Limb (tissue), 2 donors: Measurements from ENCODE around the gene DLX1.
"Not testable (repeated sequence)": the region's sequence is repeated elsewhere in the genome, so short reads cannot be mapped to it uniquely, and the experiment has no call there.

Experiments used
- DNase-seq, 2 donors: peaks; one replicate each; pipeline ENCODE4 v3.0.0-alpha.2; 2016; ENCODE audit errors: extremely low spot score in 2 of 2

Gene DLX1

GRCh38 chr2:172063446-172063845, 21.9 kb upstream of the DLX1 start:
- DNase-seq, result no peak

GRCh38 chr2:172065111-172065510, 20.2 kb upstream of the DLX1 start:
- DNase-seq, result no peak

GRCh38 chr2:172066394-172066886, 18.9 kb upstream of the DLX1 start:
- no peak for DNase-seq

DNA sequence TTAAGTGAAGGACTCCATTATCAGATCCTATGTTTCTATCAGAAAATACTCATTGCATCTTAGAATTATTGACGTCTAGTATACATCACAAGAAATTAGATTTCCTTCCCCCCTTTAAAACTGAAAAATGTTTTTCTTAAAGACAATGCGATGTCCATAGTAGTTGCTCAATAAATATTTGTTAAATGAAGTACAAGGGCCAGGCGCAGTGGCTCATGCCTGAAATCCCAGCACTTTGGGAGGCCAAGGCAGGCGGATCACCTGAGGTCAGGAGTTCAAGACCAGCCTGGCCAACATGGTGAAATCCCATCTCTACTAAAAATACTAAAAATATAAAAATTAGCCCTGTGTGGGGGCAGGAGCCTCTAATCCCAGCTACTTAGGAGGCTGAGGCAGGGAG, 17.4 kb upstream of the DLX1 start:
- not testable (repeated sequence) for DNase-seq

GRCh38 chr2:172070936-172071335, 14.4 kb upstream of the DLX1 start:
- DNase-seq, result no peak

- no peak for DNase-seq
Measured at GRCh38 chr2:172072303-172072702, 13.0 kb upstream of the DLX1 start.

DNA sequence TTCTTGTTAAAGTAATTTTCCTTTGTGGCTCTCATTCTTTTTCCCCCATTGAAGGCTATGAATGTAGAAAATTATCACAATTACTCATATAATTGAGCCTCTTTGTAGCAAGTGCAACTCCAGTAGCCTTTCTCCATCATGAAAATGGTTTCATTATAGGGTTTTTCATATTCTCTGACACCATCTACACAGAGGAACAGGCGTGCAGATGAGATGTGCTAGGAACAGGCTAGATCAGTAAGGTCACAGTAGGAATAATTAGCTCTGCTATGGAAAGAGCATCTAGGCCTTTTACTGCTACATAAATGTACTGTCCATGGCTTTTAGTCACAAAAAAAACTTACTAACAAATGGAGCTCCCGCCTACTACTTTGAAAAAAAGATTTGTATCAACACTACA, 12.6 kb upstream of the DLX1 start:
- no peak for DNase-seq

DNA sequence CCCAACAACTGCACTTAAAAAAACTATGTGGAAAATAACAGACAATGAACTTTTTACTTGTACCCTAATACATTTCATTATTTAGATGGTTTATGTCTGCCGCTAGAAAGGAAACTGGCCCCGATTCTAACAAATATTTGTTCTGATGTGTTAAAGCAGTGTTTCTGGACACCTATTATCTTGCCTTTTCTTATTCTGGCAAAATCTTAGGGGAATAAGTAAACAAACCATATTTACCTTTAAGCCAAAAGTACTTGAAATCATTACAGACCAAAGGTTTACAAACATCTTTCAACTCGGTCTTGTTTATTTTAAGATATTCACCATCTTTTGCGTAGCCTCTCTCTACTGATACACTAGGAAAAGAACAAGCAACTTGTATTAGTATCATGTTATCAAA, 11.8 kb upstream of the DLX1 start:
- DNase-seq, result no peak

DNA sequence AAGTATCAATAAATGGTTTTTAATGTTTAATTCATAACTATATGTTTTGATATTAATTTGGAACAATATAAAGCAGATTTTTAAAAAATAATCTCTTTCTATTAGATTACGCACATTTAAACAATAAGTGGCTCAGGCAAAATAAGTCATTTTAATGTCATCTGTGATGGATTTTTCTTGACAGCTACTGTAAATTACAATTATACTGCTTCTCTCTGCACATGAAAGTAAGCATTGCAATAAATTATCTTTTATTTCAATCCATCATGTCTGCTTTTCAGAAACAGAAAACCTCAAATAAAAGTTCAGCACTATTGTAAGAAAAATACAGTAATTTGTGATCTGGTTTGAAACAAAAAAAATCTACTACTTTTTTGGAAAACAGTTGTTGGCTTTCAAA, 11.1 kb upstream of the DLX1 start:
- DNase-seq, result no peak

DNA sequence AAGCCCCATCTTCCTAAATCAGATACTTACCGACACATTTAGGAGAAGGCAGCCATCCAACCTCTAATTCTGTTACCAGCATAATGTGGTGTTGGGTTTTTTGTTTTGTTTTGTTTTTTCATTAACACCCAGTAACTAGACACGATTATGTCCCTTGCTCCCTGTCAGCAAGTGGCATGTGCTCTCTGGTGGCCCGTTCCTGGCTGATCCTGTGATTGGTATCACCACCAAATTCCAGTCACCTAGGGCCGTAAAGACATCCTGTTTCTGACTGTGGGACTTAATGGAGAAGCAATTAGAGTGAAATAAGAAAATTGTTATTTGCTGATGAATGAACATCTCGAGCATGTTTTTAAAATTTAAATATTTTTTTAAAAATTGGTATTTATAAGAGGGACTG, 5.9 kb upstream of the DLX1 start:
- no peak for DNase-seq

DNA sequence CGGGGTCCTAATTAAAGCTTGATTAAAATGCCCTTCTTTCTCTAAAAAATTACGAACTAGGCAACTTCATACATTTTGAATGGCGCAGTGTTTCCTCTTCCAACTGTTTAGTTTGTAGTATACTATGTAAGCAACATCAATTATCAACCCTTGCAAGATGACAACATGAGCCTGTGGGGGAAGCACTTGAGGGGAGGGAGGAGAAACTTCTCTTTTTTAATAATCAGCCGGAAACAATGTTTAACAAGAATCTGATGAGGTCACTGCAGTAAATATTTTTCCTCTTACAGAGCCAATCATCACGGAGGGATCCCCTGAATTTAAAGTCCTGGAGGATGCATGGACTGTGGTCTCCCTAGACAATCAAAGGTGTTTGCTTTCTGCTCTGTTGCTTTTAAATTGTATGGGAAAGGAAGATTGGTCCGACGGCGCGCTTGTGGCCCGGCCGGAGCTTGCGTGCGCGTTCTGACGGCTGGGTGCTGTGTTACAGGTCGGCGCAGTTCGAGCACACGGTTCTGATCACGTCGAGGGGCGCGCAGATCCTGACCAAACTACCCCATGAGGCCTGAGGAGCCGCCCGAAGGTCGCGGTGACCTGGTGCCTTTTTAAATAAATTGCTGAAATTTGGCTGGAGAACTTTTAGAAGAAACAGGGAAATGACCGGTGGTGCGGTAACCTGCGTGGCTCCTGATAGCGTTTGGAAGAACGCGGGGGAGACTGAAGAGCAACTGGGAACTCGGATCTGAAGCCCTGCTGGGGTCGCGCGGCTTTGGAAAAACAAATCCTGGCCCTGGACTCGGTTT, 5.3 kb upstream of the DLX1 start:
- peak in 1 of 2 donors; percentile 38 for DNase-seq

- DNase-seq, result no peak
Measured at GRCh38 chr2:172080641-172081220, 4.6 kb upstream of the DLX1 start.

GRCh38 chr2:172081221-172082022, 3.9 kb upstream of the DLX1 start:
- DNase-seq, result peak in 1 of 2 donors; percentile 61

DNA sequence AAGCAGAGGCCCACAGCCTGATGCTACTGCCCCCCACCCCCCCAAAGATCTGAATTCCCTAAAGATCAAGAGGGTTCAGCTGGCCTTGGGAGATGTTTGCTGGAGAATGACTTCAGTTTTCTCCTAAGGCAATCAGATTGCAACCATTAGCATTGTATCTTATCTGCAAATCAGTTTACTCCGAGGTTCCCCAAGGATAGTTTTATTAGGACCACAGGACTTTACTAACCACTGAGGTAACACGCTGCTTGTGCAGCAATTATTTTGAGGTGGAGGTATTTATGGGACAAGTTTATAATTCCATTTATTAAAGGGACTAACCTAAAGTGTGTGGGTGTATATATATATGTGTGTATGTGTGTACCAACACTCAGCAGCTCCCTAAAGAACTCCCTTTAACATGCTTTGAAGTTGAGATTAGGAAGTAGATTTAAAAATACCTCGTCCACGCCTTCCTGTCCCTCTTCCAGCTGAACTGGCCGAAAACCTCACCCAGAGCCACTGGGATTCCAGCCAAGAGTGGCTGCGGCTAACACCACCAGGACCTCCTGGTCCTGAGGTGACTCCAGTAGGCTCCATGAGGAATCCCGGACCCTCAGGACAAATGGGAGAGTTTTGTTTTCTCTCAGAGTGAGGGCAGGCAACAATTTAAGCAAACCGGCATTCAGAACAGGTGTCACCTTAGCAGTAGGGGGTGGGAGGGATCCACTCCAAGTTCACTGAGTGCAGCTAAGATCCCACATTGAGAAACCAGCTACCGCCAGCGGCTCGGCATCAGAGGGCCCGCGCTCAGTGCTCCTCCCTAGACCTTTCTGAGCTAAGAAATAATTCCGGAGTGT, 3.0 kb upstream of the DLX1 start:
- peak in 1 of 2 donors; percentile 24 for DNase-seq

DNA sequence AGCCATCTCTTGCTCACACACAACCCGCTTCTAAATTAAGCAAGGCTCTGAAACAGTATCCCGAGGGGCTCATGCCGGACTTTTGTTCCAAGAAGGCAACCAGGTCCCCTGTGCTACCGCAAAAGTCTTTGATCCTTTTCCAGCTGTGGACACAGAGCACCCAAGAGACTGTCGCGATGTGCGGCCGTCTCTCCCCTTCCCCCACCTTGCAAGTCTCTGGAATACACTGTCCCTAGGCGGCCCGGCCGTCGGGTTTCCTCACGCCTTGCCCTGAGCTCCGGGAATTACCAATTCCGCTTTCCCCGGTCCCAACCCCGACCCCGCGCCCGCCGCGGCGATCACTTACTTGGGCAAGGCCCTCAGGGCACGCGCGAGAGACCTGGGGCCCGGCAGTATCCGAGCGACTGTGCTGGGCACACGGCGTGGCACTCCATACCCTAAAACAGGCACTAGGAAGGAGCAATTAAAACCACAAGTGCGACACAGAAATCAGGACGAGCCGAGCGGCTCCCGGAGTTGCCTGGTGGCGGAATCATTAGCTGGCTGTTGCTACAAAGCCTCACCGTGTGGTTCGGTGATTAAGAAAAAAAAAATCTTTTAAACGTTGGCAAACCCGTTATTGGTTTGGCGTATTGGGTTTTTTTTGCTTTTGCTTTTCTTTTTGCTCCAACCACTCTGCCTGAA, 2.2 kb upstream of the DLX1 start:
- peak in 1 of 2 donors; percentile 52 for DNase-seq

DNA sequence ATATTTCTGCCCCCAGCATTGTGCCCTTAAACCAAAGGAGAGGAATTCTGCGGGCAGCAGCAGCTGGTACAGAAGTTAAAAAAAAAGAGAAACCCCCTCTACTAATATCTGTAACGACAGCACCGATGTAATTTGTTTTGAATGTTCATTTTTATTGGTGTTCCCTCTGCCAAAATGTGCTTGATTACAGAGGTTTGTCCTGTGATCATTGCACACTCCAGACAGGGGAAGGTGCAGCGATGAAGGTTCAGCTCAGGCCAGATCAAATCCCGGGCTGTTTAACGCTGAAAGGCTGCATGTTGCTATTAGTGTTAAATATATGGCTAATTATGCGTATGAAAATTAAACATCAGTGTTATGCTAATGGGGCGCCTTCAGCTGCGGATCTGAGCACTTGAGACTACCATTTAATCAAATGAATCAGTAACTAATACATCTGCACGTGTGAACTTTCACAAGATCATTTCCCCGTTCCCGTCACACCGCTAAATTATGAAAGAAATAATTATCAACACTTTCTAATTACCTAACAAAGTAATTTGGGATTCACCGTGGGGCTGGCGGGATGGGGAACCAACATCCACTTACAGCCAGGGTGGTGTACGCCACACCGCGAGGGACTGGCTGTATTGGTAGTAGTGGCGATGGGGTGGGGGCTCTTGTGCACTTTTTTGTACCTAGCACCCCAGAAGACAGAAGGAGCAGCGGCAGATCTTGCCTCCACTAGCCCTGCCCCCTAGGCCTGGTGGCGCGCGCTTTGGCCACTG, 1.5 kb upstream of the DLX1 start:
- DNase-seq, result peak in 1 of 2 donors; percentile 57

GRCh38 chr2:172084395-172084644, 987 bp upstream of the DLX1 start:
- DNase-seq, result peak in 1 of 2 donors; percentile 66

DNA sequence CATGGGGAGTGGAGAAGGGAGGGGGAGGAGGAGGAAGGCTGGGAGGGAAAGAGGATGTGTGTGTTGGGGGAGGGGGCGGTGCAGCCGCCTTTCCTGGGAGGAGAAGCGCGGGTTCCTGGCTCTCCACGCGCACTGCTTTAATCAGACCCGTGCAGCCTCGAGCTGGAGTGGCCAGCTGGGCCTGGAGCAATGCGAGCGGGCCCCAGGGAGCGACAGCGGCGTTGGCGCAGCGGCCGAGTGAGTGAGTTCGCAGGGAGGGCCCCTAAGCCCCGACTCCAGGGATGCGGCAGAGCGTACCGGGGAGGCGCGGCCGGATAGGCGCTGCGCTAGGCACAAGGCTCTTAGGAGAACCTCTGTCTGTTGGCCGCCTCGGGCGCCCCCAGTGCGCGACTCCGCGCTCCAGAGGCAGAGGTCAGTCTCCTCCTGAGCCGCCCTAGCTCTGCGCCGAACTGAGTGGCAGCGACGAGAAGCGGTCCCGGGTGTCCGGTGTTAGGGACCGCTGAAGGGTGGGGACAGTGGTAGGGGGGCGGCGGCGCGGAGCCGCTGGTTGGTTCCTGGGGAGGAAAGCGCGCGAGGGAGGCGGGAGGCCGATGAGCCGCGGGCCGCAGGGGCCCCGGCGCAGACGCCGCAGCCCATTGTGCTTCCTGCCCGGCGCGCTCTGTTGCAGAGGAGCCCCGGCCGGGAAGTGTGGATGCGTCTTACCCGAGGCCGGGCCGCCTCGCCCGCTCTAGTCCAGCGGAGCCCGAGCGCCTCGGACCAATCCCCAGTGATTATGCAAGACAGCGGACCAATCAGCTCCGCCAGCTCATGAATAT, 455 bp upstream of the DLX1 start:
- DNase-seq, result peak; percentile 81 to 82
